HepG2 (cell line): ENCODE results near the gene RPL38. TPM values are rescaled to one million over a fixed set of nuclear protein-coding genes. Genes with fewer than 3 reads are reported as not detected.

Source experiments
- ATAC-seq: fragments of 200-7000 bp; cut with Tn5 transposase; 3 replicates; pipeline ENCODE4 v1.9.1; 2020; ENCODE audit warnings: mild to moderate bottlenecking, moderate library complexity
- BruUV-seq: library from RNA; stranded (reverse); fragments of 400-500 nt; replicated peaks from 2 replicates; lab custom pipeline; 2021; lab: Mats Ljungman, UMichigan
- CTCF ChIA-PET: fragments of 300-600 bp; formaldehyde crosslinking; extraction: SDS; loops from one replicate; lab custom pipeline; 2021; ENCODE audit warnings: low total read pairs, inconsistent platforms, low intra/inter-chr PET ratio; lab: Yijun Ruan, JAX
- POLR2A ChIA-PET: fragments of 350-600 bp; sonication (Branson Sonifier 250); formaldehyde crosslinking; loops from one replicate; lab custom pipeline; 2020; ENCODE audit warnings: antibody characterized with exemption, inconsistent platforms; lab: Yijun Ruan, JAX
- DNase-seq: peaks from one replicate; pipeline ENCODE4 v3.0.0-alpha.2; 2015; ENCODE audit warnings: low spot score
- FAIRE-seq: peaks from 3 replicates; lab custom pipeline; 2011; peaks lifted over from hg19 to GRCh38; lab: Jason Lieb, UNC
- H2AFZ ChIP-seq: one replicate; pipeline ENCODE4 v1.6.1; 2011; ENCODE audit warnings: low read length, inconsistent platforms
- H3K27ac ChIP-seq: fragments of 300-600 bp; 3 replicates; pipeline ENCODE4 v1.8.0; 2011; ENCODE audit warnings: mixed run types, mild to moderate bottlenecking, mixed read lengths, low read length, inconsistent platforms; ENCODE audit not compliant: insufficient read depth; ENCODE audit errors: extremely low read length
- H3K27me3 ChIP-seq, 2 experiments: fragments of 200-600 bp in 1 of 2; 2 replicates in 1 of 2; 3 replicates in 1 of 2; pipeline versions ENCODE4 v1.6.0 to v1.8.0; 2011; ENCODE audit warnings: low read length in 2 of 2, mild to moderate bottlenecking in 2 of 2, moderate library complexity in 2 of 2, inconsistent platforms in 1 of 2; ENCODE audit not compliant: insufficient read depth in 2 of 2, control insufficient read depth in 1 of 2
- H3K36me3 ChIP-seq, 2 experiments: fragments of 200-600 bp in 1 of 2; replicated peaks in 1 of 2; 2 replicates in 1 of 2; 3 replicates in 1 of 2; pipeline versions ENCODE4 v1.5.1 to v1.8.0; 2011; ENCODE audit warnings: low read length in 2 of 2, inconsistent platforms in 1 of 2; ENCODE audit not compliant: insufficient read depth in 2 of 2, control insufficient read depth in 1 of 2
- H3K4me1 ChIP-seq: 2 replicates; pipeline ENCODE4 v1.5.1; 2012; ENCODE audit warnings: low read length, inconsistent platforms; ENCODE audit not compliant: insufficient read depth
- H3K4me2 ChIP-seq: 2 replicates; pipeline ENCODE4 v1.6.0; 2011; ENCODE audit warnings: low read depth, low read length, inconsistent platforms
- H3K4me3 ChIP-seq, 3 experiments: fragments of 200-600 bp in 1 of 3; sonication (generic), shearing (Covaris generic) in 1 of 3; replicated peaks in 1 of 3; 2 replicates each; pipeline ENCODE4 v1.5.1; 2011 to 2016; ENCODE audit warnings: low read length in 3 of 3, inconsistent platforms in 2 of 3, low read depth in 2 of 3, mild to moderate bottlenecking in 2 of 3, control low read depth in 1 of 3, mixed read lengths in 1 of 3; ENCODE audit not compliant: insufficient read depth in 1 of 3
- H3K79me2 ChIP-seq: one replicate; pipeline ENCODE4 v1.6.1; 2011; ENCODE audit warnings: low read length, inconsistent platforms; ENCODE audit not compliant: insufficient read depth
- H3K9ac ChIP-seq: 2 replicates; pipeline ENCODE4 v1.6.0; 2011; ENCODE audit warnings: mild to moderate bottlenecking, low read depth, low read length, inconsistent platforms; ENCODE audit not compliant: insufficient read depth
- H3K9me3 ChIP-seq: 2 replicates; pipeline ENCODE4 v1.5.1; 2012; ENCODE audit warnings: mild to moderate bottlenecking, low read length
- H4K20me1 ChIP-seq: 2 replicates; pipeline ENCODE4 v1.6.0; 2011; ENCODE audit warnings: inconsistent platforms, mild to moderate bottlenecking, low read length, moderate library complexity; ENCODE audit not compliant: insufficient read depth
- JARID2 ChIP-seq: sonication (generic); formaldehyde crosslinking; IDR thresholded peaks from 2 replicates; pipeline ENCODE4 v1.8.1; 2023; ENCODE audit warnings: missing genetic modification reagents, inconsistent platforms; ENCODE audit not compliant: insufficient replicate concordance
- POGZ ChIP-seq: sonication (generic); formaldehyde crosslinking; IDR thresholded peaks from 2 replicates; pipeline ENCODE4 v1.4.0; 2020; ENCODE audit warnings: mild to moderate bottlenecking, missing genetic modification reagents
- RBM22 ChIP-seq: fragments of 200-400 bp; formaldehyde crosslinking; optimal IDR thresholded peaks from 2 replicates; pipeline ENCODE3; 2017; ENCODE audit warnings: mild to moderate bottlenecking, low read length, moderate library complexity
- SAP130 ChIP-seq: IDR thresholded peaks from 2 replicates; pipeline ENCODE4 v1.6.1; 2016; ENCODE audit warnings: low read depth
- SNRNP70 ChIP-seq: fragments of 200-400 bp; formaldehyde crosslinking; IDR thresholded peaks from 2 replicates; pipeline ENCODE4 v1.6.1; 2017; ENCODE audit warnings: mild to moderate bottlenecking, low read depth, low read length, moderate library complexity
- XRCC5 ChIP-seq: fragments of 200-400 bp; formaldehyde crosslinking; optimal IDR thresholded peaks from 2 replicates; pipeline ENCODE3; 2017; ENCODE audit warnings: mild to moderate bottlenecking, low read length
- YY1 ChIP-seq: IDR thresholded peaks from 2 replicates; pipeline ENCODE4 v1.6.1; 2011; ENCODE audit warnings: low read length, low read depth, moderate library complexity, mild to moderate bottlenecking; ENCODE audit not compliant: insufficient read depth, insufficient replicate concordance
- ZFP36 ChIP-seq: fragments of 150-350 bp; IDR thresholded peaks from 2 replicates; pipeline ENCODE4 v1.6.1; 2018; ENCODE audit warnings: borderline replicate concordance, low read length, low read depth; ENCODE audit not compliant: partially characterized antibody
- ZFP82 ChIP-seq: sonication (generic); formaldehyde crosslinking; IDR thresholded peaks from 2 replicates; pipeline ENCODE4 v1.5.1; 2020; ENCODE audit warnings: mild to moderate bottlenecking, missing genetic modification reagents, borderline replicate concordance
- ZKSCAN1 ChIP-seq: fragments of 150-350 bp; IDR thresholded peaks from 2 replicates; pipeline ENCODE4 v1.6.1; 2014; ENCODE audit warnings: low read length
- ZNF329 ChIP-seq: sonication (generic); formaldehyde crosslinking; IDR thresholded peaks from 2 replicates; pipeline ENCODE4 v1.9.0; 2021; ENCODE audit warnings: low read depth, mild to moderate bottlenecking, missing genetic modification reagents
- ZNF562 ChIP-seq: sonication (generic); formaldehyde crosslinking; IDR thresholded peaks from 2 replicates; pipeline ENCODE4 v1.8.0; 2022; ENCODE audit warnings: missing genetic modification reagents, borderline replicate concordance
- WGBS: methylation state at CpG from one replicate; pipeline ENCODE4 v1.1.6; 2017; ENCODE audit warnings: low lambda C conversion rate; 5-methylcytosine and 5-hydroxymethylcytosine counted together
- in situ Hi-C: cut with HindIII; loops from 2 replicates; pipeline ENCODE4 v1.10.0; 2017; ENCODE audit warnings: low pct_unique_long_range_greater_than_20kb; ENCODE audit not compliant: extremely low pct_ligation_motif_present
- intact Hi-C: fragments of 100-400 bp; cut with micrococcal nuclease; formaldehyde crosslinking; loops from one replicate; pipeline ENCODE4 v1.10.0; 2022; ENCODE audit not compliant: unreplicated experiment
- polyA plus RNA-seq, 8 experiments: library from polyadenylated mRNA; depleted of rRNA in 3 of 8; stranded (reverse) in 7 of 8; unstranded in 1 of 8; fragments of >200 nt; fragmentation: Illumina TruSeq in 4 of 8; extraction: Trizol in 4 of 8; gene quantifications; 2 replicates each; pipeline versions ENCODE4 v1.2.1 to v1.2.3, GENCODE V29; 2011 to 2016; ENCODE audit warnings: low read depth in 4 of 8, missing spikeins in 1 of 8, mixed read lengths in 1 of 8; ENCODE audit not compliant: insufficient read depth in 1 of 8
- total RNA-seq, 5 experiments: library from RNA; depleted of rRNA; stranded (reverse); fragments of >200 nt; fragmentation: Illumina TruSeq; extraction: Trizol; gene quantifications; 2 replicates each; pipeline ENCODE4 v1.2.3, GENCODE V29; 2016; ENCODE audit warnings: low read depth in 1 of 5

The RPL38 gene
- total and polyA plus RNA-seq, 2 of the 13 experiments (the other 11 are each of a cell fraction or from before 2014, with no cell fraction given) = 2,370 to 2,372 TPM

DNA sequence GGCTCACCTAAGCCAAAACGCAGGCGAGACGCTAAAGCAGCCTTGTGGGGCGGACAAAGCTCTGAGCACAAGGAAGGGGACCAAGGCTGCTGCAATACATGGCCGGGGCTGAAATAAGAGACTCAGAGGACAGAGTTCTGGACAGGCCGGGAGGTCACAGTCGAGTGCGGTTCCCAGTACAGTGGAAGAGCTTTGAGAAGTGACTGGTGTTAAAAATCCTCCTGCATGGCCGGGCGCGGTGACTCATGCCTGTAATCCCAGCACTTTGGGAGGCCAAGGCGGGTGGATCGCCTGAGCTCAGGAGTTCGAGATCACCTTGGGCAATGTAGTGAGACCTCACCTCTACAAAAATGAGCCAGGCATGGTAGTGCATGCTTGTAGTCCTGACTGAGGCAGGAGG, 20.4 kb downstream of the RPL38 start:
- no peak overlapping the region for H3K4me2 ChIP-seq
- no peak for ATAC-seq
- BruUV-seq = no TSS peak
- no peak overlapping the region for H3K27ac ChIP-seq
- POLR2A ChIA-PET = no interaction called here
- DNase-seq = no peak
- in situ Hi-C loops (no loop called here), intact Hi-C loops (no loop called here)
- no peaks in the 10 kb centered on the region for H3K9me3 ChIP-seq
- H3K36me3 ChIP-seq = no peaks in the 10 kb centered on the region
- no peaks in the 10 kb centered on the region for H4K20me1 ChIP-seq
- FAIRE-seq = no peak
- H2AFZ ChIP-seq = no peak overlapping the region
- CTCF ChIA-PET = no interaction called here
- H3K9ac ChIP-seq = no peak overlapping the region
- no peaks in the 10 kb centered on the region for H3K27me3 ChIP-seq
- no peak overlapping the region for H3K4me3 ChIP-seq
- 0 out of 2 replicates have a peak, but pooled peaks cover 9% of the 10 kb centered on the region for H3K4me1 ChIP-seq
- H3K79me2 ChIP-seq = no peaks in the 10 kb centered on the region
- no peak for TF ChIP-seq YY1
- no peak for TF ChIP-seq SAP130 (CRISPR knock-in tag)
- no peak for TF ChIP-seq XRCC5
- no peak for TF ChIP-seq ZFP36
- TF ChIP-seq ZNF329 (CRISPR knock-in tag) = no peak
- TF ChIP-seq POGZ (CRISPR knock-in tag) = no peak
- TF ChIP-seq ZFP82 = no peak
- TF ChIP-seq ZNF562 (CRISPR knock-in tag) = no peak
- TF ChIP-seq, all 625 proteins: peak for 0
- WGBS = 73% methylated on average over 9 of the region's 14 CpGs

DNA sequence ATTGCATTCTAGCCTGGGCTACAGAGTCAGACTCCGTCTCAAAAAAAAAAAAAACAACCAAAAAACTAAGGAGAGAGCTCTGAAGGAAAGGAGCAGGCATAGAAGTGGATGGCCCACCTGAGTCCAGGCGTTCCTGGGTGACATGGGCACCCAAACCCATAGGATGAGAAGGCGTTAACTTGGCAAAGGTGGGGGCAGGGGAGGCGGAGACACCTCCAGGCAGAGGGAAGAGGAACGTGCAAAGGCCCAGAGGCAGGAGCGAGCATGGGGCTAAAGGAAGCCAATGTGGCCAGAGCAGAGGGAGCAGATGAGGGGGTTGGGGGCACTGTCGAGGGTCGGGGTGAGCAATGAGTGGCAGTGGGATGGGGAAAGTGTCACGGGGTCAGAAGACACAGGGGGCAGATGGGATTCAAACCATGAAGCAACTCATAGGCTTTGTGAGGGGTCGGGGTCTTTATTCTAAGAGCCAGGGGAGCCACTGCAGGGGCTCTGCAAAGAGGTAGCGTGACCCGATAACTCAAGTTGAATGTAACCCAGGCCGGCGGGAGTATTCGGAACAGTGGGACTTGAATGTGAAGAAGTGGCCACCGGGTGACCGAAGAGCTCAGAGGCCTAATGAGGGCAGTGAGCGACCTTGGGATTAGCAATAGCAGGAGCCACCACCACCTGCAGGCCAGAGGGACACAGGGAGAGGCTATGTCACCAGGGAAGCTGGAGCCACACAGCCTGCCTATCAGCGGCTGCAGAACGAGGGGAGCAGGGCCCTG, 21.7 kb downstream of the RPL38 start:
- WGBS = 64% methylated on average over 20 of the region's 20 CpGs
- H3K36me3 ChIP-seq = no peaks in the 10 kb centered on the region
- ChIA-PET POLR2A (no interaction called here), CTCF (no interaction called here)
- H3K27ac ChIP-seq = no peak overlapping the region
- no peaks in the 10 kb centered on the region for H3K79me2 ChIP-seq
- no peak overlapping the region for H3K9ac ChIP-seq
- FAIRE-seq = no peak
- BruUV-seq = no TSS peak
- H2AFZ ChIP-seq = no peak overlapping the region
- H3K4me2 ChIP-seq = no peak overlapping the region
- H3K9me3 ChIP-seq = no peaks in the 10 kb centered on the region
- in situ Hi-C loops (no loop called here), intact Hi-C loops (no loop called here)
- no peak overlapping the region for H3K4me3 ChIP-seq
- no peak for DNase-seq
- H3K4me1 ChIP-seq = 0 out of 2 replicates have a peak, but pooled peaks cover 10% of the 10 kb centered on the region
- ATAC-seq = peak; percentile 40; the same call in 2 of the 3 replicates
- H4K20me1 ChIP-seq = no peaks in the 10 kb centered on the region
- no peaks in the 10 kb centered on the region for H3K27me3 ChIP-seq
- TF ChIP-seq RBM22 = no peak
- no peak for TF ChIP-seq SNRNP70
- no peak for TF ChIP-seq ZKSCAN1
- TF ChIP-seq JARID2 (CRISPR knock-in tag) = no peak
